Prostate gland (tissue), 2 donors: Measurements from ENCODE around the gene UBAC1. TPM values are rescaled to one million over a fixed set of nuclear protein-coding genes. Genes with fewer than 3 reads are reported as not detected.

ENCODE experiments used
- DNase-seq: peaks from one replicate; pipeline ENCODE4 v3.0.0-alpha.2; 2019; ENCODE audit warnings: low spot score
- H3K27ac ChIP-seq, 2 donors: fragments of 200-600 bp; sonication (generic); 2 replicates each; pipeline ENCODE4 v1.5.1; 2017 to 2019
- H3K27me3 ChIP-seq: fragments of 200-600 bp; sonication (generic); replicated peaks from 2 replicates; pipeline ENCODE4 v1.5.1; 2019; ENCODE audit not compliant: insufficient read depth
- H3K36me3 ChIP-seq, 2 donors: fragments of 200-600 bp; sonication (generic); 1 replicate in 1 of 2; 2 replicates in 1 of 2; pipeline versions ENCODE4 v1.5.1 to v1.8.1; 2017 to 2019
- H3K4me1 ChIP-seq: fragments of 200-600 bp; sonication (generic); replicated peaks from 2 replicates; pipeline ENCODE4 v1.5.1; 2019
- H3K4me3 ChIP-seq, 2 donors: fragments of 200-600 bp; sonication (generic); 2 replicates each; pipeline ENCODE4 v1.5.1; 2017 to 2019
- H3K9me3 ChIP-seq: fragments of 200-600 bp; sonication (generic); 2 replicates; pipeline ENCODE4 v1.5.1; 2017
- POLR2A ChIP-seq: fragments of 450-650 bp; IDR thresholded peaks from one replicate; pipeline ENCODE4 v1.6.1; 2016; ENCODE audit warnings: antibody characterized with exemption, mild to moderate bottlenecking
- POLR2AphosphoS5 ChIP-seq: sonication (generic); formaldehyde crosslinking; IDR thresholded peaks from one replicate; pipeline ENCODE4 v1.6.1; 2017; ENCODE audit warnings: antibody characterized with exemption
- WGBS: methylation state at CpG from one replicate; pipeline ENCODE4 v1.1.5; 2018; 5-methylcytosine and 5-hydroxymethylcytosine counted together
- intact Hi-C: fragments of 100-400 bp; cut with DNase I; formaldehyde crosslinking; loops from one replicate; pipeline ENCODE4 v1.14.2; 2022
- total RNA-seq, 2 donors: library from RNA; depleted of rRNA; stranded (reverse); fragments of >200 nt; gene quantifications; one replicate each; pipeline ENCODE4 v1.1.0, GENCODE V29; 2016
- TF ChIP-seq, protein P1 (sequence below), 4 experiments: fragments of 200-600 bp in 2 of 4; fragments of 450-650 bp in 2 of 4; sonication (generic) in 2 of 4; IDR thresholded peaks; 1 replicate in 3 of 4; 2 replicates in 1 of 4; pipeline ENCODE4 v1.5.1; 2016 to 2019; ENCODE audit warnings: antibody characterized with exemption in 4 of 4, mild to moderate bottlenecking in 2 of 4, moderate library complexity in 2 of 4

The UBAC1 gene
- total RNA-seq, 2 donors from 2014 or later = 53.7 to 59.1 TPM

DNA sequence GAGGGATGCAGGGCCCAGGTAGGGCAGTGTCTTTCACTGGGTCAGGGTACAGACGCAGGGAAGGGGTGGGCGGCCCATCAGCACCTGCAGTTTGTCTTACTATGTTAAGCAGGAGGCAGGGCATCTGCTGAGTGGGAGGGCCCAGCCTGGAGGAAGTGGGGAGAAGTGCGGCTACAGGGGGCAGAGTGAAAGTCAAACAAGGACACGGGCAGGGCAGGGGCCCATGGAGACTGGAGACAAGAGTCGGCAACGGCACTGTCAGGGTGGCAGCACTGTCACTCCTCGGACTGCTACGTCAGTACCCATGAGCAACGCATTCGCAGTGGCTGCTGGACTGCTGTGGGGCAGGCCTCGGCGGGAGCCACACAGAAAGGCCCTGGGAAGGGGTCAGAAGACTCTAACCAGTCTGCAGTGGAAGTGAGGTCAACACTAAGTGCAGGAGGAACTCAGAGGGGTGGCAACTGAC, 73.6 kb downstream of the UBAC1 start:
- Histone ChIP-seq H3K27me3 (no peaks in the 10 kb centered on the region), H3K9me3 (no peaks in the 10 kb centered on the region), H3K4me3 (no peak overlapping the region), H3K27ac (no peak overlapping the region), H3K36me3 (no peaks in the 10 kb centered on the region), H3K4me1 (peaks cover 12% of the 10 kb centered on the region)
- 53% methylated on average over 12 of the region's 12 CpGs for WGBS
- intact Hi-C loops = no loop called here
- TF ChIP-seq POLR2A (no peak), POLR2AphosphoS5 (no peak)
- TF ChIP-seq, protein P1, sequence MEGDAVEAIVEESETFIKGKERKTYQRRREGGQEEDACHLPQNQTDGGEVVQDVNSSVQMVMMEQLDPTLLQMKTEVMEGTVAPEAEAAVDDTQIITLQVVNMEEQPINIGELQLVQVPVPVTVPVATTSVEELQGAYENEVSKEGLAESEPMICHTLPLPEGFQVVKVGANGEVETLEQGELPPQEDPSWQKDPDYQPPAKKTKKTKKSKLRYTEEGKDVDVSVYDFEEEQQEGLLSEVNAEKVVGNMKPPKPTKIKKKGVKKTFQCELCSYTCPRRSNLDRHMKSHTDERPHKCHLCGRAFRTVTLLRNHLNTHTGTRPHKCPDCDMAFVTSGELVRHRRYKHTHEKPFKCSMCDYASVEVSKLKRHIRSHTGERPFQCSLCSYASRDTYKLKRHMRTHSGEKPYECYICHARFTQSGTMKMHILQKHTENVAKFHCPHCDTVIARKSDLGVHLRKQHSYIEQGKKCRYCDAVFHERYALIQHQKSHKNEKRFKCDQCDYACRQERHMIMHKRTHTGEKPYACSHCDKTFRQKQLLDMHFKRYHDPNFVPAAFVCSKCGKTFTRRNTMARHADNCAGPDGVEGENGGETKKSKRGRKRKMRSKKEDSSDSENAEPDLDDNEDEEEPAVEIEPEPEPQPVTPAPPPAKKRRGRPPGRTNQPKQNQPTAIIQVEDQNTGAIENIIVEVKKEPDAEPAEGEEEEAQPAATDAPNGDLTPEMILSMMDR (IDR thresholded peaks at IDR 0.05) = no peak
- DNase-seq = no peak

DNA sequence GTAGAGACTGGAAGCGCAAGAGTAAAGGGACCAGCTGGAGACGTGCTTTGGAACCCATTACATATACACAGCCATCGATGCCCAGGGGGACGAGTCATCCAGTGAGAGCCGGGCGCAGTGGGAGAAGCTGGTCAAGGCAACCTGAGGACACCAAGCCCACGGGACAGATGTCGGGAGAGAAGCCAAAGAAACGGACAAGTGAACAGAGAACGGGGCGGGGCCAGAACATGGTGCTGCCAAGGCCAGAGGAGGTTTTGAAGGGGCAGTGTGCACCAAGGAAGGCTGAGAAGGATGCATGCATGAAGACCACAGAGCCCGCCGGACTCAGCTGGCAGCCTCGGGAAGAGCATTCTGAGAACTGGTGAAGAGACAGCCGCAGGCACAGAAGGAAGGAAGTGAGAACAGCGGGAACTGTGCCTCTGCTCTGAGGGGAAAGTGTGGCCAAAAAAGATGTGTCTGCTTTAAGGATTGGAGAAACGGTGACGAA, 74.1 kb downstream of the UBAC1 start:
- no peak for DNase-seq
- no peaks in the 10 kb centered on the region for H3K27me3 ChIP-seq
- WGBS = 47% methylated on average over 18 of the region's 18 CpGs
- TF ChIP-seq POLR2A = no peak
- TF ChIP-seq, protein P1 (IDR thresholded peaks at IDR 0.05) = no peak
- no peak for TF ChIP-seq POLR2AphosphoS5
- intact Hi-C loops = no loop called here
- no peak overlapping the region for H3K4me3 ChIP-seq
- no peaks in the 10 kb centered on the region for H3K9me3 ChIP-seq
- H3K4me1 ChIP-seq = peaks cover 12% of the 10 kb centered on the region
- H3K36me3 ChIP-seq = no peaks in the 10 kb centered on the region
- H3K27ac ChIP-seq = no peak overlapping the region

GRCh38 chr9:135886147-135886981, 74.8 kb downstream of the UBAC1 start:
- Histone ChIP-seq H3K4me1 (peaks cover 12% of the 10 kb centered on the region), H3K9me3 (no peaks in the 10 kb centered on the region), H3K4me3 (no peak overlapping the region), H3K36me3 (no peaks in the 10 kb centered on the region), H3K27me3 (no peaks in the 10 kb centered on the region), H3K27ac (no peak overlapping the region)
- DNase-seq = no peak
- TF ChIP-seq, protein P1 (IDR thresholded peaks at IDR 0.05) = no peak
- no peak for TF ChIP-seq POLR2AphosphoS5
- TF ChIP-seq POLR2A = no peak
- WGBS = 63% methylated on average over 21 of the region's 21 CpGs
- intact Hi-C loops = no loop called here

DNA sequence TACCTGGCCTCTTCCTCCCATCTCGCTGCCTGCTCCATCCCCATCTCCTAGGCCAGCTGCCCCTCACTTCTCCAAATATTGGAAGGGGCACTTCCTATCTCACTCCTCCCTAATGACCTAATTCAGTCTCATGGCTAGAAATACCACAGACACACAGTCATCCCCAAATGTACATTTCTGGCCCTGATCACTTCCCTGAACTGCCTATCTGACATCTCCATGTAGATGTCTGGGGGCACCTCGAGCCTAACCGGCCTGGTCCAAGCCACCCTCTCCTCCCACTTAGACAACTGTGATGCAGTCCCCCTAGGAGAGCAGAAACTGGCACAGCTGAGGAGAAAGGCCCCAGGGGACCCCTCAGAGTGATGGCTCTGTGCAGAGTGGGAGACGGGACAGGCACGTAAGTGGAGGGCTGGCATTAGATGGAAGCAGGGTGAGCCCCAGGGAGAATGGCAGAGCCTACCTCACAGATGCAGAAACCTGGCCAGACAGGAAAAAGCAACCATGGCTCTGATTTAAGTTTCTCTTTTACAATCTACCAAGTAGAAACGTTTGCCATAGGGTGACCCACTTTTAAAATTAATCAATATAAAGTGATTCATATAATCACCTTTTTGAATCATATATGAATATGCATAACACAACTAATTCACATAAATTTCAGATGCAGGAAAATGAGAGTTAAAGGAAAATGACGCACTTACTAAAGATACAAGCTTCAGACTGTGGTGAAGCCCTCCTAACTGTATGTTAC, 75.9 kb downstream of the UBAC1 start:
- H3K9me3 ChIP-seq = no peaks in the 10 kb centered on the region
- H3K4me3 ChIP-seq = no peak overlapping the region
- H3K4me1 ChIP-seq = peaks cover 10% of the 10 kb centered on the region
- intact Hi-C loops = no loop called here
- H3K27me3 ChIP-seq = no peaks in the 10 kb centered on the region
- H3K36me3 ChIP-seq = no peaks in the 10 kb centered on the region
- WGBS = 59% methylated on average over 7 of the region's 7 CpGs
- TF ChIP-seq, protein P1 (IDR thresholded peaks at IDR 0.05) = no peak
- TF ChIP-seq POLR2AphosphoS5 = no peak
- no peak for TF ChIP-seq POLR2A
- DNase-seq = no peak
- no peak overlapping the region for H3K27ac ChIP-seq
